Hepatocyte (in vitro differentiated cells): Measurements from ENCODE around the gene CRABP1.

ENCODE experiments used
- EZH2 ChIP-seq: fragments of 200-600 bp; sonication (generic); IDR thresholded peaks from 2 replicates; pipeline ENCODE4 v1.6.1; 2016; ENCODE audit warnings: antibody characterized with exemption, mild to moderate bottlenecking, borderline replicate concordance
- TF ChIP-seq, protein P1 (sequence below): fragments of 200-600 bp; sonication (generic); IDR thresholded peaks from 2 replicates; pipeline ENCODE4 v1.5.1; 2016; ENCODE audit warnings: antibody characterized with exemption, mild to moderate bottlenecking; ENCODE audit not compliant: poor library complexity

GRCh38 chr15:78323693-78324092 is 16.5 kb upstream of the CRABP1 start:
- TF ChIP-seq, protein P1, sequence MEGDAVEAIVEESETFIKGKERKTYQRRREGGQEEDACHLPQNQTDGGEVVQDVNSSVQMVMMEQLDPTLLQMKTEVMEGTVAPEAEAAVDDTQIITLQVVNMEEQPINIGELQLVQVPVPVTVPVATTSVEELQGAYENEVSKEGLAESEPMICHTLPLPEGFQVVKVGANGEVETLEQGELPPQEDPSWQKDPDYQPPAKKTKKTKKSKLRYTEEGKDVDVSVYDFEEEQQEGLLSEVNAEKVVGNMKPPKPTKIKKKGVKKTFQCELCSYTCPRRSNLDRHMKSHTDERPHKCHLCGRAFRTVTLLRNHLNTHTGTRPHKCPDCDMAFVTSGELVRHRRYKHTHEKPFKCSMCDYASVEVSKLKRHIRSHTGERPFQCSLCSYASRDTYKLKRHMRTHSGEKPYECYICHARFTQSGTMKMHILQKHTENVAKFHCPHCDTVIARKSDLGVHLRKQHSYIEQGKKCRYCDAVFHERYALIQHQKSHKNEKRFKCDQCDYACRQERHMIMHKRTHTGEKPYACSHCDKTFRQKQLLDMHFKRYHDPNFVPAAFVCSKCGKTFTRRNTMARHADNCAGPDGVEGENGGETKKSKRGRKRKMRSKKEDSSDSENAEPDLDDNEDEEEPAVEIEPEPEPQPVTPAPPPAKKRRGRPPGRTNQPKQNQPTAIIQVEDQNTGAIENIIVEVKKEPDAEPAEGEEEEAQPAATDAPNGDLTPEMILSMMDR: no peak
- no peak for TF ChIP-seq EZH2
